Activated T-cell treated with anti-CD3 and anti-CD28 coated beads, Interleukin-2, amount 50 U/mL, for 24 hours (primary cell): ENCODE measurements around the gene GRN.

Experiments
- DNase-seq: peaks from one replicate; pipeline ENCODE4 v3.0.0-alpha.2; 2020
- H3K27ac Mint-ChIP-seq: 2 replicates; pipeline ENCODE4 v1.8.0; 2020; ENCODE audit warnings: mild to moderate bottlenecking, mixed read lengths
- H3K27me3 Mint-ChIP-seq: 2 replicates; pipeline ENCODE4 v1.8.0; 2020; ENCODE audit warnings: mixed read lengths
- H3K36me3 Mint-ChIP-seq: 2 replicates; pipeline ENCODE4 v1.8.0; 2020; ENCODE audit warnings: low read depth, mixed read lengths
- H3K4me1 Mint-ChIP-seq: 2 replicates; pipeline ENCODE4 v1.8.0; 2020; ENCODE audit warnings: low read depth, mixed read lengths
- H3K4me3 Mint-ChIP-seq: 2 replicates; pipeline ENCODE4 v1.8.0; 2020; ENCODE audit warnings: mild to moderate bottlenecking, moderate library complexity, mixed read lengths
- H3K9me3 Mint-ChIP-seq: 2 replicates; pipeline ENCODE4 v1.8.0; 2020; ENCODE audit warnings: mixed read lengths

The GRN gene

DNA sequence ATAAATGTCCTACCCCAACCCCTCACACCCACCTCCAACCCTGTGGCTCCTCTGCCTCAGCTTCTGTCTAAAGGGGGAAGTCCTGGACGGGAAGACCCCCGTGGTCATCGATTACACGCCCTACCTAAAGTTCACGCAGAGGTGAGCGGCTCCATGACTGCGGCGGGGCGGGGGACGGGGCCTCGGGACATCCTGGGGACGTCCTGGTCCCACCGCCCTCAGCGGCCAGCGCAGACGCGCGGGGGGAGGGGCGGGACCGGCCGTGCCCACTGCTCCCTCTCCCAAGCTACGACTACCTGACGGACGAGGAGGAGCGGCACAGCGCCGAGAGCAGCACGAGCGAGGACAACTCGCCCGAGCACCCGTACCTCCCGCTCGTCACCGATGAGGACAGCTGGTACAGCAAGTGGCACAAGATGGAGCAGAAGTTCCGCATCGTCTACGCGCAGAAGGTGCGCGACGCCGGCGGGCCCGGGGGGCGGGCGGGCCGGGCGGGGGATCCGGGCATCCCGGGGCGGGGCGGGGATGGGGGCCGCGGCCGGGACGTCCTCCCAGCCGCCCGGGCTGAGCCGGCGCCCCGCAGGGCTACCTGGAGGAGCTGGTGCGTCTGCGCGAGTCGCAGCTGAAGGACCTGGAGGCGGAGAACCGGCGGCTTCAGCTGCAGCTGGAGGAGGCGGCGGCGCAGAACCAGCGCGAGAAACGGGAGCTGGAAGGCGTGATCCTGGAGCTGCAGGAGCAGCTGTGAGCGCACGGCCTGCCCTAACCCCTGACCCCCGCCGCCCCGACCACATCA, 30.0 kb upstream of the GRN start:
- Mint-ChIP-seq H3K27me3 (peaks cover 51% of the 10 kb centered on the region), H3K9me3 (no peaks in the 10 kb centered on the region), H3K36me3 (peaks cover 12% of the 10 kb centered on the region), H3K4me3 (peak overlapping the region; percentile 71), H3K4me1 (peaks cover 13% of the 10 kb centered on the region), H3K27ac (peak overlapping the region; percentile 47)
- peak; percentile 71 for DNase-seq

DNA sequence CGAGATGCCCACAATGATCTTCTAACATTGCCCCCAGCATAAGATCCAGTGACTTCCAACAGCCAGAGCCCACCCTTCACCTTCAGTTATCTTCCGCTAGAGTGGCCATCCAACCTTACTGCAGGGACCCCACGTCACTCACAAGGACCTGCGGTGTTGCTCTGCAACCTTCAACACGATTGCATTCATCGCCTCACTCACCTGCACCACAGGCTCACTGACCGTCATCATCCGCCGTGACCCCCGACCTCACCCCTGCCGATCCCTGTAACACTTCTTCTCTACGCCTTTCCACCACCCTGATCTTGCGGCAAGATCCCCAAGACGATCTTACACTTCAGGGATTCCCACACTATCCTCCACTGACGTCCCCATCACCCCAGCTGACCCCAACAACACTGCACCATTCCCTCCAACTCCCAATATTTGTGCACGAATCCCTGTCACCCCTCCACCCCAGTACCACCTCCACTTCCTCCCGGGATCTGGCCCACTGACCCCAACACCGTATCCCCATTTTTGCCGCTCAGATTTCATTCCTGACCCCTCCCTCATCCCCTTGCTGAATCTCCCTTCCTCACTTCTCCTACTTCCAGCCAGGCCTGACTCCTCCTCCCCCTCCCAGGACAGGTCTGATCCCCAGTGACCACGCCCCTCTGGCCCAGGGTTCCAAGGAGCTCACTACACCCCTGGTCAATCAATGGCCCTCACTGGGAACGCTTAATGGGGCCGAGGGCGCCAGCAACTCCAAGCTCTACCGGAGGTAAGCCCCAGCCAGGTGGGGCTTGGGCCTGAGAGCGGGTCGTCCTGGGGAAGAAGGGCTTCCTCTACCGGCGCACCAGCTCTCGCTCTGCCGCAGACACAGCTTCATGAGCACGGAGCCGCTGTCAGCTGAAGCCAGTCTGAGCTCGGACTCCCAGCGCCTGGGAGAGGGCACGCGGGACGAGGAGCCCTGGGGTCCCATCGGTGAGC, 29.1 kb upstream of the GRN start:
- Mint-ChIP-seq H3K4me1 (peaks cover 13% of the 10 kb centered on the region), H3K36me3 (peaks cover 22% of the 10 kb centered on the region), H3K27ac (no peak overlapping the region), H3K9me3 (no peaks in the 10 kb centered on the region), H3K27me3 (peaks cover 51% of the 10 kb centered on the region), H3K4me3 (peak overlapping the region; percentile 71)
- DNase-seq = no peak

DNA sequence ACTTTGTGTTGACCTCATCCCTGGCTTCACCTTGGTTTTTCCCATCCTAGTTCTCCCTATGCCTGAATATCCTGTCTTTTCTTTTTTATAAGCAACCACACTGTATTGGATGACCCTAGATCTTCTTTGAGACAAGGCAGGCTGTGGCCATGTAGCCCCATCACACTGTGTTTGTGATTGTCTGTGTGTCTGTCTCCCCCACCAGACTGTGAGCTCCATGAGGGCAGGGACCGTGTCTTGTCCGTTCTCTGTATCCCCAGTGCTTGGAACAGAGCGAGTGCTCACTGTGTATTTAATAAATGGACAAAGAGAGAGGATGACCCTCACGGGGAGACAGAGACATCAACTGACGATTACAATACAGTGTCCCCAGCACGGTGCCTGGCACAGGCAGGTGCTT, 27.6 kb upstream of the GRN start:
- H3K27me3 Mint-ChIP-seq = peaks cover 51% of the 10 kb centered on the region
- no peak for DNase-seq
- H3K4me1 Mint-ChIP-seq = peaks cover 14% of the 10 kb centered on the region
- H3K4me3 Mint-ChIP-seq = no peak overlapping the region
- no peak overlapping the region for H3K27ac Mint-ChIP-seq
- peaks cover 37% of the 10 kb centered on the region for H3K36me3 Mint-ChIP-seq
- H3K9me3 Mint-ChIP-seq = no peaks in the 10 kb centered on the region

DNA sequence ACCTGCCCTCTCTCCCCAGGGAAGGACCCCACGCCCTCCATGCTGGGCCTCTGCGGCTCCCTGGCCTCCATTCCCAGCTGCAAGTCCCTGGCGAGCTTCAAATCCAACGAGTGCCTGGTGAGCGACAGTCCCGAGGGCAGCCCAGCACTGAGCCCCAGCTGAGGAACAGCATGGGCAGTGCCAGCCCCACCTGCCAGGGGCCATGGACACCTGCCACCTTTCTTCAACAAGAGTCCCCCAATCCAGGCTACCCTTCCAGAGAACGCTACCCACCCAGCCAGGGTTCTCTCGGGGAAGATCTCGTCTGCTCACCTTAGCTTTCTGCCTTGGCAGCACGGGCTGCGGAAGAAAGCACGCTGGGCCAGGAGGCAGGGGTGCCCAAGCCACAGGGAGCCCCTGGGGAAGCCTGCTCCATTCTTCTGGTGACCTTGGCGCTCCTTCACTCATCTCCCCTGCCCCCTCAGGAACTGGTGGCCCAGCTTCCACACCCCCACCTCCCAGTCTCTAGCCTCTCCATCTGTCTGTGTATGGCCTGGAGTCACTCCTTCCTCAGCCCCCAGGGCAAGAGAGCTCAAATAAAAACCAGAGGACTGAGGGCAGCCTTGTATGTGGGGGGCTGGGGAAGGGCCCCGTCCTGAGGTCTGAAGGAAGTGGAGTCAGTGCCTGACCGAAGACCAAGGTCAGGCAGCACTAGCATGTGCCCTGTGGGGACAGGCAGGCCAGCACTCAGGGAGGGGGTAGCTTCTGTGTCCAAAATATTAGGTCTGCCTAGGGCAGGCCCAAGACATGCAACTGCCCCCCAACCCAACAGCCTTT, 26.8 kb upstream of the GRN start:
- Mint-ChIP-seq H3K27ac (no peak overlapping the region), H3K27me3 (peaks cover 46% of the 10 kb centered on the region), H3K36me3 (peaks cover 42% of the 10 kb centered on the region), H3K9me3 (no peaks in the 10 kb centered on the region), H3K4me1 (peaks cover 16% of the 10 kb centered on the region), H3K4me3 (no peak overlapping the region)
- no peak for DNase-seq

DNA sequence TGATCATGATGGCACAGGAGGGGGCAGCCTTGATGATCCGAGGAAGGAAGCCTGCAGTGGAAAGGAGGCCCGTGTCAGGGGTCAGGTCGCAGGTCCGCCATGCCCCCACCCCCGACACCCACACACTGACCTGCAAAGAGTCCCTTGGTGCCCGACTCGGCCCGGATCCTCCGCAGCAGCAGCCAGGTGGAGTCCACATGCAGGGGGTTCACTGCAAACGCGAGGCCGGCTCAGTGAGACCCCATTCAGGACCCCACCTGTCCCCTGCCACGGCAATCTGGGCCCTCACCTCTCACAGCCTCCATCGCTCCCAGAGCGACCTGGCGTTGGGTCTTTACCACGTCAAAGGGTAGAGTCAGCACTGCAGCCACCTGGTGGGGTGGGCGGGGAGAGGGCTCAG, 25.0 kb upstream of the GRN start:
- H3K4me1 Mint-ChIP-seq = peaks cover 23% of the 10 kb centered on the region
- no peak overlapping the region for H3K27ac Mint-ChIP-seq
- H3K4me3 Mint-ChIP-seq = no peak overlapping the region
- H3K36me3 Mint-ChIP-seq = peaks cover 49% of the 10 kb centered on the region
- H3K9me3 Mint-ChIP-seq = no peaks in the 10 kb centered on the region
- H3K27me3 Mint-ChIP-seq = peaks cover 32% of the 10 kb centered on the region
- DNase-seq = no peak

DNA sequence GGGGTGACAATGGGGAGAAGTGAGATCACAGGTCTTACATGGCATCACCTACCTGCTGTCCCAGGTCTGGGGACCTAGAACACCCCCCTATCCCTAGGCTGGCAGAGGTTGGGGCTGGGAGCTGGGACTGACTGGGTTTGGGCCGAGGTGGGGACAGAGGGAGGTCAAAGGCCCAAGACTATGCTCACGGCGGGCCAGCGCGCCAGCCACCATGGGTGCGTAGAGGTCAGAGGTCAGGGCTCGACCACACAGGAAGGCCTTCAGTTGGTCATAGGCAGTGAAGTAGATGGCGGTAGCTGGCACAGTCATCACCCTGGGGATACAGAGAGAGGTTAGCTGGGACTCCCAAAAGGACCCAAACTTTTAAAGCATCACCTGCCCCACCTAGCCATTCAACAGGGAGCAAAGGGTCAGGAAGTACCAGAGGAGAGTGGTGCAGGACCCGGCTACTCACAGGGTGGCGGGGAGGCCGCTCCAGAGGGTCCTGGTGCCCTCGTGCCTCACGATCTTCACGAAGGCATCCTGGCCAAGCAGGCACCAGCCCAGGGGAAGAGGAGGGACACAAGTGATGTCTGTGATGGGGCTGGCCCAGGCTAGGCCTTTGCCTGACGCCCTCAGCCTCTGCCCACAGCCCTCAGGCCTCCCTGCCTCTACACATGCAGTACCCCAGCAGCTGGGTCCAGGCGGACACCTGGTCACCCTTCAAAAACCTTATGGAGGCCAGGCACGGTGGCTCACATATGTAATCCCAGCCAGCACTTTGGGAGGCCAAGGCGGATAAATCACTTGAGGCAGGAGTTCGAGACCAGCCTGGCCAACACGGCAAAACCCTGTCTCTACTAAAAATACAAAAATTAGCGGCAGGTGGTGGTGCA, 23.6 kb upstream of the GRN start:
- Mint-ChIP-seq H3K27ac (peak overlapping the region; percentile 55), H3K36me3 (peaks cover 56% of the 10 kb centered on the region), H3K4me3 (no peak overlapping the region), H3K27me3 (peaks cover 20% of the 10 kb centered on the region), H3K4me1 (peaks cover 24% of the 10 kb centered on the region), H3K9me3 (no peaks in the 10 kb centered on the region)
- DNase-seq = no peak

DNA sequence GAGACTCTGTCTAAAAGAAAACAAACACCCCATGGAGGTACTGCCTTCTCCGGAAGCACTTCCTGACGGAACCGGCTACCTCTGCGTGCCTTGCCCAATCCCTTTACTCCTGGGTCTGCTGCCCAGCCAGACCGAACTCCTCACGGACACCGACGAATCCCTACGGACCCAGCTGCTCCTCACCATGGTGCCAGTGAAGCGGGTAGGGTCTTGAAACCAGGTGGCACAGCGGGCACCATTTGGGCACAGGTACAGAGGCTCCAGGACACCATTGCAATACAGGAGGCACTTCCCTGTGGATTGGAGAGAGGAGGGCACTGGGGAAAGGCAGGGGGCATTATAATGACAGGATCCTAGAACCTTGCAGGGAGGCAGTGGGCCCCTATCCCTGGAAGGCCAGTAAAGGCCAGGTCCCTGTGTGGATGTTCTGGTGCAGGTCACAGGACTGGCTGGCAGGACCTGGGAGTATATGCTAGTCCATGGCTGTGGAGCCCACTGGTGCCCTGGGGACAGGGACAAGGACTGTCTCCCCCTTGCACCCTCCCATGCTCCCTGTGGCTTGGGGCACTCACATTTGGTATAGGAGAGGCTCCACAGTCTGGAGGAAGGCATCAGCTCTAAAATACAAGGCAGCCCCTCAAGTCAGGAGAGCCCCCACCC, 22.7 kb upstream of the GRN start:
- no peak overlapping the region for H3K27ac Mint-ChIP-seq
- DNase-seq = no peak
- no peaks in the 10 kb centered on the region for H3K9me3 Mint-ChIP-seq
- H3K27me3 Mint-ChIP-seq = peaks cover 11% of the 10 kb centered on the region
- H3K36me3 Mint-ChIP-seq = peaks cover 56% of the 10 kb centered on the region
- peaks cover 29% of the 10 kb centered on the region for H3K4me1 Mint-ChIP-seq
- H3K4me3 Mint-ChIP-seq = peak overlapping the region; percentile 89

DNA sequence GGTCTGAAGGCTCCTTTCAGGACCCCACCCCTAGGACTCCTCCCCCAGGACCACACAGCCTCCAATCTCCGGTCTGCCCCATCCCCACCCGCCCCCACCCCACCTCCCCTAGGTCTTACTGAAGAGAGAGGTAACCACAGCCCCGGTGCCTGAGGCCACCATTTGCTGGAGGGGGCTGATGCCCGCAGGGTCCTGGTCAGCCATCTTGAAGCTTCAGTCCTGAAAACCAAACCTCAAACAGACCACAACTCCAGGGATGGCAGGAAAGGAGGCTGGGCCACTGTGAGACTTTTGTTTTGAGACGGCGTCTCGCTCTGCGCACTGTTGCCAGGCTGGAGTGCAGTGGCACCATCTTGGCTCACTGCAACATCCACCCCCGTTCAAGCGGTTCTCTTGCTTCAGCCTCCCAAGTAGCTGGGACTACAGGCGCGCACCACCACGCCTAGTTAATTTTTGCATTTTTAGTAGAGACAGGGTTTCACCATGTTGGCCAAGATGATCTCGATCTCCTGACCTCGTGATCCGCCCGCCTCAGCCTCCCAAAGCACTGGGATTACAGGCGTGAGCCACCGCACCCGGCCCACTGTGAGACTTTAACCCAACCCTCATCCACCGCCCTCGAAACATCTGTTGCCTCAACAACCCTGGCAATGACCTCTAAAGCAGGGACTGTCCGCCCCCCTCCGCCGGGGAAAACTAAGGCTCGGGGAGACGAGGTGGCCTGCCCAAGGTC, 21.6 kb upstream of the GRN start:
- no peak for DNase-seq

DNA sequence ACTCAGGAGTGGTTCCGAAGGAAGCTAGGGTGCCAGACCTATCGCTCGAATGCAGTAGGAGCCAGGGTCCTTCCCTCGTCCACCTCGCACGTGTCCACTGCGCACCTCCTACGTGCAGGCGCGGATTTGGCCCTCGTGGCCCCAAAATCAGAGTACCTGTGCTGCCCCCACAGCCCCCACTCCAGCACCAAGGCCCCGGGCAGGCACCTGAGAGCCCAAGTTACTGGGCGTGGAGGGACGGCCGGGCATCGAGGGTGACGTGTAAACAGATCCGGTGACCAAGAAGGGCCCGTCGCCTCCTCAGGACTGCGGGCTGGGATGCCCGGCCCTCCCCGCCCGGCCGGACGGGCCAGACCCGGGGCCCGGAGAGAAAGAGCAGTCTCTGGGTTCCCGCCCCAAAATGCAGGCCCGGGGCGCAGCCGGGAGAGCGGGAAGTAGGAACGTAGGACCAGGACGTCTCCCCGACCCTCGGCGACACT, 21.0 kb upstream of the GRN start:
- Mint-ChIP-seq H3K27ac (peak overlapping the region; percentile 80), H3K4me1 (peaks cover 34% of the 10 kb centered on the region), H3K9me3 (no peaks in the 10 kb centered on the region), H3K27me3 (no peaks in the 10 kb centered on the region), H3K4me3 (peak overlapping the region; percentile 89), H3K36me3 (peaks cover 54% of the 10 kb centered on the region)
- DNase-seq = peak; percentile 55

More for the DNA sequence above, 21.6 kb upstream of the GRN start:
- H3K36me3 Mint-ChIP-seq = peaks cover 54% of the 10 kb centered on the region
- peak overlapping the region; percentile 80 for H3K27ac Mint-ChIP-seq
- no peaks in the 10 kb centered on the region for H3K9me3 Mint-ChIP-seq
- peaks cover 34% of the 10 kb centered on the region for H3K4me1 Mint-ChIP-seq
- H3K4me3 Mint-ChIP-seq = peak overlapping the region; percentile 89
- no peaks in the 10 kb centered on the region for H3K27me3 Mint-ChIP-seq

DNA sequence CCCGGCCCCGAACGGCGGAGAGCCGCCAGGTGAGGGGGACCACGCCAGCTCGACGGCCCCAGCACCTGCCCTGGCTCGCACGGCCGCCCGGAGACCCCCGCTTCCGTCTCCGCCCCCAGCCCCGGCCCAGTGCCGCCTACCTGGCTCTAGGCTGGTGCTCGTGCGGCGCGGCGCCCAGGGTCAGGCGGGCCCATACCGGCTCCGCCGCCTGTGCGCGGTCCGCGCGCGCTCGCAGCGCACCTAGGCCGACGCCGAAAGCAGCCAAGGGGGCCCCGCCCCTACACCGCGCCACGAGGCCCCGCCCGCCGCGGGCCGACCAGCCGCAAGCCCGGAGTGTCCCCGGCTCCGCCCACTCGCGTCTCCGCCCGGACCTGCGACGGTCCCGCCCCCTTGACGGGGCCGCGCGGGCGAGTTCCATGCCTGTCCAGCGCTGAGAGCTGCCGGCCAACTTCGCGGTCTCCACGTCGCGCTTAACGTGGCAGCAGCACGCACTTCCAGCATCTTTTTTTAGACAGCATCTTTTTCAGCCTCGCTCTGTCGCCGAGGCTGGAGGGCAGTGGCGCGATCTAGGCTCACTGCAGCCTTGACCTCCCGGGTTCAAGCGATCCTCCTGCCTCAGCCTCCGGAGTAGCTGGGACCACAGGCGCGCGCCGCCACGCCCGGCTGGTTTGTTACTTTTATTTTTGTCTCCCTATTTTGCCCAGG, 20.4 kb upstream of the GRN start, which contains the start of gene SLC25A39:
TSS of gene SLC25A39 (minus strand) at position 253 of the 705 bp plus-strand sequence. CDS start 1,261 bp downstream, outside the sequence.
- peaks cover 48% of the 10 kb centered on the region for H3K36me3 Mint-ChIP-seq
- peak within 1 kb of the TSS; percentile 96 for H3K27ac Mint-ChIP-seq
- no peaks in the 10 kb centered on the region for H3K9me3 Mint-ChIP-seq
- H3K27me3 Mint-ChIP-seq = no peaks in the 10 kb centered on the region
- H3K4me1 Mint-ChIP-seq = peaks cover 34% of the 10 kb centered on the region
- peak; percentile 98 for DNase-seq
- H3K4me3 Mint-ChIP-seq = peak within 1 kb of the TSS; percentile 89

DNA sequence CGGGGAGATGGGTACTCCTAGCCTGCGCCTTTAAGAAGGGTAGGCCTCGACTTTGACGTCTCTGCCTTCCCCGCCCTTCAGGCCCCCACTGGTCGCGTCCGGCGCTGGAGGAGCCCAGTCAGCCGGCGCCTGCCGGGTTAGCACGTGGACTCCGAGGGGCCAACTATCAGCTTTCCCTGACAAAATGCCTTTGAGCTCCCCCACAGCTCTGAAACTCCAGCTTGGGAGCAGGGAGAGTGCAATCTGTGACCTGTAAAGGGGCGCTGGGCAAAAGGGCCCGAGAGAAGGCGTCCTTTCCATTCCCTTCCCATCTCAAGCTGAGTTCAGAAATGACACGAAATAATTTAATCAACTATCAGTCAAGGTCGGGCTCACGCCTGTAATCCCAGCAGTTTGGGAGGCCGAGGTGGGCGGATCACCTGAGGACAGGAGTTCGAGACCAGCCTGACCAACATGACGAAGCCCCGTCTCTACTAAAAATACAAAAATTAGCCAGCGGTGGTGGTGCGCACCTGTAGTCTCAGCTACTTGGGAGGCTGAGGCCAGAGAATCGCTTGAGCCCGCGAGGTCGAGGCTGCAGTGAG, 18.1 kb upstream of the GRN start:
- H3K9me3 Mint-ChIP-seq = no peaks in the 10 kb centered on the region
- peaks cover 40% of the 10 kb centered on the region for H3K4me1 Mint-ChIP-seq
- H3K27me3 Mint-ChIP-seq = no peaks in the 10 kb centered on the region
- peak overlapping the region; percentile 90 for H3K27ac Mint-ChIP-seq
- DNase-seq = peak; percentile 91
- H3K36me3 Mint-ChIP-seq = peaks cover 26% of the 10 kb centered on the region
- peak overlapping the region; percentile 73 for H3K4me3 Mint-ChIP-seq
